HepG2 (cell line): ENCODE results near the gene SYMPK. TPM values are rescaled to one million over a fixed set of nuclear protein-coding genes. Genes with fewer than 3 reads are reported as not detected.

Source experiments
- CC2D1A ChIP-seq: sonication (generic); formaldehyde crosslinking; IDR thresholded peaks from 2 replicates; pipeline ENCODE4 v1.8.1; 2023; ENCODE audit warnings: mild to moderate bottlenecking, missing genetic modification reagents
- FLYWCH1 ChIP-seq: sonication (generic); formaldehyde crosslinking; IDR thresholded peaks from 2 replicates; pipeline ENCODE4 v1.8.1; 2023; ENCODE audit warnings: mild to moderate bottlenecking, missing genetic modification reagents
- GATAD2A ChIP-seq: IDR thresholded peaks from 2 replicates; pipeline ENCODE4 v1.6.1; 2016
- GPN1 ChIP-seq: sonication (generic); formaldehyde crosslinking; IDR thresholded peaks from 2 replicates; pipeline ENCODE4 v1.5.1; 2020; ENCODE audit warnings: missing genetic modification reagents, borderline replicate concordance
- JARID2 ChIP-seq: sonication (generic); formaldehyde crosslinking; IDR thresholded peaks from 2 replicates; pipeline ENCODE4 v1.8.1; 2023; ENCODE audit warnings: missing genetic modification reagents, inconsistent platforms; ENCODE audit not compliant: insufficient replicate concordance
- KLF6 ChIP-seq: IDR thresholded peaks from 2 replicates; pipeline ENCODE4 v1.8.0; 2016; ENCODE audit warnings: missing biosample characterization, missing genetic modification reagents
- MTF1 ChIP-seq: sonication (generic); formaldehyde crosslinking; IDR thresholded peaks from 2 replicates; pipeline ENCODE4 v1.5.0; 2020; ENCODE audit warnings: missing genetic modification reagents
- SMYD3 ChIP-seq: sonication (generic); formaldehyde crosslinking; IDR thresholded peaks from 2 replicates; pipeline ENCODE4 v1.8.1; 2023; ENCODE audit warnings: mild to moderate bottlenecking, missing genetic modification reagents
- STAG1 ChIP-seq: sonication (generic); formaldehyde crosslinking; IDR thresholded peaks from 2 replicates; pipeline ENCODE4 v1.4.0; 2020; ENCODE audit warnings: missing genetic modification reagents
- TEAD2 ChIP-seq: sonication (generic); formaldehyde crosslinking; IDR thresholded peaks from 2 replicates; pipeline ENCODE4 v1.9.0; 2021; ENCODE audit warnings: missing genetic modification reagents
- ZBTB10 ChIP-seq: sonication (generic); formaldehyde crosslinking; IDR thresholded peaks from 2 replicates; pipeline ENCODE4 v1.4.0; 2020; ENCODE audit warnings: missing genetic modification reagents, borderline replicate concordance
- ZNF17 ChIP-seq: sonication (generic); formaldehyde crosslinking; IDR thresholded peaks from 2 replicates; pipeline ENCODE4 v1.5.0; 2020; ENCODE audit warnings: mild to moderate bottlenecking, missing genetic modification reagents
- ZSCAN30 ChIP-seq: sonication (generic); formaldehyde crosslinking; IDR thresholded peaks from 2 replicates; pipeline ENCODE4 v1.5.0; 2020; ENCODE audit warnings: mild to moderate bottlenecking, missing genetic modification reagents
- polyA plus RNA-seq, 8 experiments: library from polyadenylated mRNA; depleted of rRNA in 3 of 8; stranded (reverse) in 7 of 8; unstranded in 1 of 8; fragments of >200 nt; fragmentation: Illumina TruSeq in 4 of 8; extraction: Trizol in 4 of 8; gene quantifications; 2 replicates each; pipeline versions ENCODE4 v1.2.1 to v1.2.3, GENCODE V29; 2011 to 2016; ENCODE audit warnings: low read depth in 4 of 8, missing spikeins in 1 of 8, mixed read lengths in 1 of 8; ENCODE audit not compliant: insufficient read depth in 1 of 8
- total RNA-seq, 5 experiments: library from RNA; depleted of rRNA; stranded (reverse); fragments of >200 nt; fragmentation: Illumina TruSeq; extraction: Trizol; gene quantifications; 2 replicates each; pipeline ENCODE4 v1.2.3, GENCODE V29; 2016; ENCODE audit warnings: low read depth in 1 of 5
- TF ChIP-seq, protein P1 (sequence below): IDR thresholded peaks from 2 replicates; pipeline ENCODE4 v1.6.1; 2012; ENCODE audit warnings: inconsistent platforms
- TF ChIP-seq, protein P2 (sequence below): sonication (generic); formaldehyde crosslinking; IDR thresholded peaks from 2 replicates; pipeline ENCODE4 v1.5.0; 2020; ENCODE audit warnings: missing genetic modification reagents
- TF ChIP-seq, protein P3 (sequence below): sonication (generic); formaldehyde crosslinking; IDR thresholded peaks from 2 replicates; pipeline ENCODE4 v1.4.0; 2020; ENCODE audit warnings: missing genetic modification reagents
- TF ChIP-seq, protein P4 (sequence below), 2 experiments: IDR thresholded peaks; 2 replicates each; pipeline ENCODE4 v1.6.1; 2011 to 2012; ENCODE audit warnings: low read length in 2 of 2, borderline replicate concordance in 1 of 2, low read depth in 1 of 2, mild to moderate bottlenecking in 1 of 2, moderate library complexity in 1 of 2

Gene SYMPK
- total and polyA plus RNA-seq, 2 of the 13 experiments (the other 11 are each of a cell fraction or from before 2014, with no cell fraction given) = 21.9 to 55.7 TPM

GRCh38 chr19:45882652-45883585 is 20.0 kb upstream of the SYMPK start (continued):
- TF ChIP-seq JARID2 (no peak), KLF6 (CRISPR knock-in tag) (peak; percentile 77), STAG1 (peak; percentile 97), GPN1 (CRISPR knock-in tag) (no peak), CC2D1A (CRISPR knock-in tag) (no peak), GATAD2A (CRISPR knock-in tag) (peak; percentile 73), ZSCAN30 (CRISPR knock-in tag) (peak; percentile 93), ZBTB10 (peak; percentile 19; the same call in 1 of the 2 replicates), FLYWCH1 (CRISPR knock-in tag) (no peak), SMYD3 (peak; percentile 77; the same call in 1 of the 2 replicates), MTF1 (no peak), TEAD2 (CRISPR knock-in tag) (no peak), ZNF17 (CRISPR knock-in tag) (peak; percentile 96)
- TF ChIP-seq, protein P1, sequence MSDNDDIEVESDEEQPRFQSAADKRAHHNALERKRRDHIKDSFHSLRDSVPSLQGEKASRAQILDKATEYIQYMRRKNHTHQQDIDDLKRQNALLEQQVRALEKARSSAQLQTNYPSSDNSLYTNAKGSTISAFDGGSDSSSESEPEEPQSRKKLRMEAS = peak; percentile 80
- TF ChIP-seq, protein P2, sequence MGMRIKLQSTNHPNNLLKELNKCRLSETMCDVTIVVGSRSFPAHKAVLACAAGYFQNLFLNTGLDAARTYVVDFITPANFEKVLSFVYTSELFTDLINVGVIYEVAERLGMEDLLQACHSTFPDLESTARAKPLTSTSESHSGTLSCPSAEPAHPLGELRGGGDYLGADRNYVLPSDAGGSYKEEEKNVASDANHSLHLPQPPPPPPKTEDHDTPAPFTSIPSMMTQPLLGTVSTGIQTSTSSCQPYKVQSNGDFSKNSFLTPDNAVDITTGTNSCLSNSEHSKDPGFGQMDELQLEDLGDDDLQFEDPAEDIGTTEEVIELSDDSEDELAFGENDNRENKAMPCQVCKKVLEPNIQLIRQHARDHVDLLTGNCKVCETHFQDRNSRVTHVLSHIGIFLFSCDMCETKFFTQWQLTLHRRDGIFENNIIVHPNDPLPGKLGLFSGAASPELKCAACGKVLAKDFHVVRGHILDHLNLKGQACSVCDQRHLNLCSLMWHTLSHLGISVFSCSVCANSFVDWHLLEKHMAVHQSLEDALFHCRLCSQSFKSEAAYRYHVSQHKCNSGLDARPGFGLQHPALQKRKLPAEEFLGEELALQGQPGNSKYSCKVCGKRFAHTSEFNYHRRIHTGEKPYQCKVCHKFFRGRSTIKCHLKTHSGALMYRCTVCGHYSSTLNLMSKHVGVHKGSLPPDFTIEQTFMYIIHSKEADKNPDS (CRISPR knock-in tag) = no peak
- TF ChIP-seq, protein P3, sequence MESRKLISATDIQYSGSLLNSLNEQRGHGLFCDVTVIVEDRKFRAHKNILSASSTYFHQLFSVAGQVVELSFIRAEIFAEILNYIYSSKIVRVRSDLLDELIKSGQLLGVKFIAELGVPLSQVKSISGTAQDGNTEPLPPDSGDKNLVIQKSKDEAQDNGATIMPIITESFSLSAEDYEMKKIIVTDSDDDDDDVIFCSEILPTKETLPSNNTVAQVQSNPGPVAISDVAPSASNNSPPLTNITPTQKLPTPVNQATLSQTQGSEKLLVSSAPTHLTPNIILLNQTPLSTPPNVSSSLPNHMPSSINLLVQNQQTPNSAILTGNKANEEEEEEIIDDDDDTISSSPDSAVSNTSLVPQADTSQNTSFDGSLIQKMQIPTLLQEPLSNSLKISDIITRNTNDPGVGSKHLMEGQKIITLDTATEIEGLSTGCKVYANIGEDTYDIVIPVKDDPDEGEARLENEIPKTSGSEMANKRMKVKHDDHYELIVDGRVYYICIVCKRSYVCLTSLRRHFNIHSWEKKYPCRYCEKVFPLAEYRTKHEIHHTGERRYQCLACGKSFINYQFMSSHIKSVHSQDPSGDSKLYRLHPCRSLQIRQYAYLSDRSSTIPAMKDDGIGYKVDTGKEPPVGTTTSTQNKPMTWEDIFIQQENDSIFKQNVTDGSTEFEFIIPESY (CRISPR knock-in tag) = peak; percentile 94
- TF ChIP-seq, protein P4, sequence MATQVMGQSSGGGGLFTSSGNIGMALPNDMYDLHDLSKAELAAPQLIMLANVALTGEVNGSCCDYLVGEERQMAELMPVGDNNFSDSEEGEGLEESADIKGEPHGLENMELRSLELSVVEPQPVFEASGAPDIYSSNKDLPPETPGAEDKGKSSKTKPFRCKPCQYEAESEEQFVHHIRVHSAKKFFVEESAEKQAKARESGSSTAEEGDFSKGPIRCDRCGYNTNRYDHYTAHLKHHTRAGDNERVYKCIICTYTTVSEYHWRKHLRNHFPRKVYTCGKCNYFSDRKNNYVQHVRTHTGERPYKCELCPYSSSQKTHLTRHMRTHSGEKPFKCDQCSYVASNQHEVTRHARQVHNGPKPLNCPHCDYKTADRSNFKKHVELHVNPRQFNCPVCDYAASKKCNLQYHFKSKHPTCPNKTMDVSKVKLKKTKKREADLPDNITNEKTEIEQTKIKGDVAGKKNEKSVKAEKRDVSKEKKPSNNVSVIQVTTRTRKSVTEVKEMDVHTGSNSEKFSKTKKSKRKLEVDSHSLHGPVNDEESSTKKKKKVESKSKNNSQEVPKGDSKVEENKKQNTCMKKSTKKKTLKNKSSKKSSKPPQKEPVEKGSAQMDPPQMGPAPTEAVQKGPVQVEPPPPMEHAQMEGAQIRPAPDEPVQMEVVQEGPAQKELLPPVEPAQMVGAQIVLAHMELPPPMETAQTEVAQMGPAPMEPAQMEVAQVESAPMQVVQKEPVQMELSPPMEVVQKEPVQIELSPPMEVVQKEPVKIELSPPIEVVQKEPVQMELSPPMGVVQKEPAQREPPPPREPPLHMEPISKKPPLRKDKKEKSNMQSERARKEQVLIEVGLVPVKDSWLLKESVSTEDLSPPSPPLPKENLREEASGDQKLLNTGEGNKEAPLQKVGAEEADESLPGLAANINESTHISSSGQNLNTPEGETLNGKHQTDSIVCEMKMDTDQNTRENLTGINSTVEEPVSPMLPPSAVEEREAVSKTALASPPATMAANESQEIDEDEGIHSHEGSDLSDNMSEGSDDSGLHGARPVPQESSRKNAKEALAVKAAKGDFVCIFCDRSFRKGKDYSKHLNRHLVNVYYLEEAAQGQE (IDR thresholded peaks at IDR 0.05; ENCODE audit: borderline replicate concordance in 1 of 2, low read depth in 1 of 2, low read length in 2 of 2) = peak in 1 of 2 experiments; percentile 59; a peak in 2 of 4 replicates
